ENCODE data around the gene CAMSAP3.

CAMSAP3 gene

GRCh38 chr19:7658219-7658686 lies 62.6 kb downstream of the CAMSAP3 start:
- no peaks in the 10 kb centered on the region for H3K36me3 Mint-ChIP-seq (ENCODE audit: low read depth)
- H3K27ac Mint-ChIP-seq: no peak overlapping the region
- H3K9me3 Mint-ChIP-seq: no peaks in the 10 kb centered on the region
- H3K4me3 Mint-ChIP-seq: peak overlapping the region in 1 of 3 experiments; percentile 19
- peaks cover 17% of the 10 kb centered on the region for H3K27me3 Mint-ChIP-seq (ENCODE audit: low read depth)
- no peak for TF ChIP-seq CTCF (IDR thresholded peaks at IDR 0.05; ENCODE audit: unreplicated experiment in 3 of 3)
- peaks cover 5% of the 10 kb centered on the region for H3K4me1 Mint-ChIP-seq

- H3K4me3 Mint-ChIP-seq: no peak overlapping the region
- H3K27ac Mint-ChIP-seq: no peak overlapping the region
- TF ChIP-seq CTCF (IDR thresholded peaks at IDR 0.05; ENCODE audit: unreplicated experiment in 3 of 3): no peak
- no peaks in the 10 kb centered on the region for H3K36me3 Mint-ChIP-seq (ENCODE audit: low read depth)
- peaks cover 2% of the 10 kb centered on the region for H3K9me3 Mint-ChIP-seq
- H3K4me1 Mint-ChIP-seq: peaks cover 15% of the 10 kb centered on the region
- peaks cover 22% of the 10 kb centered on the region for H3K27me3 Mint-ChIP-seq (ENCODE audit: low read depth)
These were observed 66.3 kb downstream of the CAMSAP3 start for GRCh38 chr19:7661744-7662538.

GRCh38 chr19:7662657-7663056 lies 67.0 kb downstream of the CAMSAP3 start:
- H3K27me3 Mint-ChIP-seq (ENCODE audit: low read depth): peaks cover 22% of the 10 kb centered on the region
- H3K27ac Mint-ChIP-seq: no peak overlapping the region
- peaks cover 15% of the 10 kb centered on the region for H3K4me1 Mint-ChIP-seq
- no peak overlapping the region for H3K4me3 Mint-ChIP-seq
- no peak for TF ChIP-seq CTCF (IDR thresholded peaks at IDR 0.05; ENCODE audit: unreplicated experiment in 3 of 3)
- no peaks in the 10 kb centered on the region for H3K36me3 Mint-ChIP-seq (ENCODE audit: low read depth)
- H3K9me3 Mint-ChIP-seq: peaks cover 3% of the 10 kb centered on the region

- no peak for TF ChIP-seq CTCF (IDR thresholded peaks at IDR 0.05; ENCODE audit: unreplicated experiment in 3 of 3)
- H3K9me3 Mint-ChIP-seq: peaks cover 3% of the 10 kb centered on the region
- peaks cover 10% of the 10 kb centered on the region for H3K4me1 Mint-ChIP-seq
- H3K27ac Mint-ChIP-seq: no peak overlapping the region
- no peaks in the 10 kb centered on the region for H3K36me3 Mint-ChIP-seq (ENCODE audit: low read depth)
- peaks cover 19% of the 10 kb centered on the region for H3K27me3 Mint-ChIP-seq (ENCODE audit: low read depth)
- H3K4me3 Mint-ChIP-seq: no peak overlapping the region
These were observed 68.0 kb downstream of the CAMSAP3 start for GRCh38 chr19:7663706-7664105.

- H3K27ac Mint-ChIP-seq: peak overlapping the region in 2 of 3 experiments; percentile 60 to 80
- TF ChIP-seq CTCF (IDR thresholded peaks at IDR 0.05; ENCODE audit: unreplicated experiment in 3 of 3): no peak
- H3K4me1 Mint-ChIP-seq: peaks cover 10% of the 10 kb centered on the region
- H3K36me3 Mint-ChIP-seq (ENCODE audit: low read depth): no peaks in the 10 kb centered on the region
- peaks cover 29% of the 10 kb centered on the region for H3K27me3 Mint-ChIP-seq (ENCODE audit: low read depth)
- H3K4me3 Mint-ChIP-seq: no peak overlapping the region
- peaks cover 3% of the 10 kb centered on the region for H3K9me3 Mint-ChIP-seq
These were observed 69.4 kb downstream of the CAMSAP3 start for GRCh38 chr19:7665076-7665475.
